PC-9 (cell line): ENCODE measurements around the gene NDUFS1.

Experiments
- EZH2 ChIP-seq: fragments of 200-600 bp; sonication (generic); IDR thresholded peaks from 2 replicates; pipeline ENCODE4 v1.8.0; 2017; ENCODE audit warnings: antibody characterized with exemption, low read depth
- TF ChIP-seq, protein P1 (sequence below): fragments of 200-600 bp; sonication (generic); conservative IDR thresholded peaks from 2 replicates; pipeline ENCODE4 v1.6.1; 2017; ENCODE audit warnings: mixed run types, antibody characterized with exemption, mild to moderate bottlenecking, moderate library complexity

DNA sequence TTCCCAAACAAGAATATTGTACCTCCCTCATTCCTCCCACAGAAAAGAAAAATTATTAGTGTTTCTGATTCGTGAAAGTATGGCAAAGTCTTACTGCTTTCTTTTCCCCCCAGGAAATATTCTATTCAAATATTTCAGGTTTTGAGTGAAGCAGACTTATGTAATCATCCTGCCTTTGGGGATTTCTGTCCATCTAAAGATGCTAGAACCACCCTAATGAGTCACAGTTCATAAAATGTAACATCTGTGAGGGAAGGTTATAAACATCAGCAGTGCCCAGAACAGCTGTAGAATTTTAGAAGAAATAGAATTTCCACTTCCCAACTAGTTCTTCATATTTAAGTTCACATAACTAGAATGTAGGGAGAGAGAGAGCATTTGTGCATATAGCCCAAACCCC lies 39.4 kb upstream of the NDUFS1 start:
- TF ChIP-seq, protein P1, sequence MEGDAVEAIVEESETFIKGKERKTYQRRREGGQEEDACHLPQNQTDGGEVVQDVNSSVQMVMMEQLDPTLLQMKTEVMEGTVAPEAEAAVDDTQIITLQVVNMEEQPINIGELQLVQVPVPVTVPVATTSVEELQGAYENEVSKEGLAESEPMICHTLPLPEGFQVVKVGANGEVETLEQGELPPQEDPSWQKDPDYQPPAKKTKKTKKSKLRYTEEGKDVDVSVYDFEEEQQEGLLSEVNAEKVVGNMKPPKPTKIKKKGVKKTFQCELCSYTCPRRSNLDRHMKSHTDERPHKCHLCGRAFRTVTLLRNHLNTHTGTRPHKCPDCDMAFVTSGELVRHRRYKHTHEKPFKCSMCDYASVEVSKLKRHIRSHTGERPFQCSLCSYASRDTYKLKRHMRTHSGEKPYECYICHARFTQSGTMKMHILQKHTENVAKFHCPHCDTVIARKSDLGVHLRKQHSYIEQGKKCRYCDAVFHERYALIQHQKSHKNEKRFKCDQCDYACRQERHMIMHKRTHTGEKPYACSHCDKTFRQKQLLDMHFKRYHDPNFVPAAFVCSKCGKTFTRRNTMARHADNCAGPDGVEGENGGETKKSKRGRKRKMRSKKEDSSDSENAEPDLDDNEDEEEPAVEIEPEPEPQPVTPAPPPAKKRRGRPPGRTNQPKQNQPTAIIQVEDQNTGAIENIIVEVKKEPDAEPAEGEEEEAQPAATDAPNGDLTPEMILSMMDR, result no peak
- no peak for TF ChIP-seq EZH2
